Activated CD8-positive, alpha-beta T cell treated with anti-CD3 and anti-CD28 coated beads for 36 hours (primary cell): ENCODE data around the gene GOLGA6L2. TPM values are rescaled to one million over a fixed set of nuclear protein-coding genes. Genes with fewer than 3 reads are reported as not detected.
"Not testable (repeated sequence)": the region's sequence is repeated elsewhere in the genome, so short reads cannot be mapped to it uniquely, and the experiment has no call there.

Experiments
- ATAC-seq: fragments of 200-7000 bp; cut with Tn5 transposase; one replicate; pipeline ENCODE4 v1.10.0; 2021; ENCODE audit warnings: mild to moderate bottlenecking, moderate library complexity
- CTCF ChIA-PET: fragments of 350-600 bp; sonication (Branson Sonifier 250); formaldehyde crosslinking; loops from one replicate; lab custom pipeline; 2021; ENCODE audit warnings: antibody characterized with exemption; lab: Charles Lee
- POLR2A ChIA-PET: fragments of 350-600 bp; sonication (Branson Sonifier 250); formaldehyde crosslinking; loops from one replicate; lab custom pipeline; 2021; ENCODE audit warnings: antibody characterized with exemption; lab: Charles Lee
- DNase-seq: peaks from one replicate; pipeline ENCODE4 v3.0.0-alpha.2; 2020
- H3K27ac Mint-ChIP-seq: one replicate; pipeline ENCODE4 v1.8.0; 2021; ENCODE audit warnings: mild to moderate bottlenecking, mixed read lengths
- H3K27me3 Mint-ChIP-seq: one replicate; pipeline ENCODE4 v1.8.0; 2021; ENCODE audit warnings: mixed read lengths
- H3K36me3 Mint-ChIP-seq: one replicate; pipeline ENCODE4 v1.8.0; 2021; ENCODE audit warnings: low read depth, mixed read lengths
- H3K4me1 Mint-ChIP-seq: one replicate; pipeline ENCODE4 v1.8.0; 2021; ENCODE audit warnings: low read depth, mixed read lengths
- H3K4me3 Mint-ChIP-seq: one replicate; pipeline ENCODE4 v1.8.0; 2021; ENCODE audit warnings: mild to moderate bottlenecking, moderate library complexity, mixed read lengths
- H3K9me3 Mint-ChIP-seq: one replicate; pipeline ENCODE4 v1.8.0; 2021; ENCODE audit warnings: mixed read lengths
- intact Hi-C: fragments of 100-400 bp; cut with micrococcal nuclease; formaldehyde crosslinking; loops from one replicate; pipeline ENCODE4 v1.10.0; 2022
- total RNA-seq, 2 experiments: library from RNA; stranded (reverse); gene quantifications; one replicate each; pipeline ENCODE4 v1.2.3, GENCODE V29; 2021
- TF ChIP-seq, protein P1 (sequence below): fragments of 200-600 bp; IDR thresholded peaks from one replicate; pipeline ENCODE4 v1.8.0; 2022; ENCODE audit warnings: antibody characterized with exemption, mild to moderate bottlenecking

The GOLGA6L2 gene
- total RNA-seq, 2 experiments from 2014 or later = not detected

DNA sequence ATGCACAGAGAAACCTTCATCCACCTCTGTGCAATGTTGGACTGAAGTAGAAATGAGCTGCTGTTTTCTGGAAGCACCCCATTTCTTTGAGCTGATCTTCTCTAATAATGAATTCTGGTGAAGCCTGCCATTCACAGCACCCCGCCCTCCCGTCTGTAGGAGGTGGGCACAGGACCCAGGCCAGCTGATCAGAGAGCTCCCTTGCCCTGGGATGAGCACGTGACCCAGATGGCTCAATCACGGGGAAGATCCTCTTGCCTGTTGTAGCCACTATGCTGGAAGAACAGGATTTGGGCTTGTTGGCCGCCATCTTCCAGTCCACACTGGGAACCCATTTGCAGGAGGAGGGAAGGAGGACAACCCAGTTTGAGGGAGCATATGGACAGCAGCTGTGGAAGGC is 44.5 kb downstream of the GOLGA6L2 start:
- TF ChIP-seq, protein P1, sequence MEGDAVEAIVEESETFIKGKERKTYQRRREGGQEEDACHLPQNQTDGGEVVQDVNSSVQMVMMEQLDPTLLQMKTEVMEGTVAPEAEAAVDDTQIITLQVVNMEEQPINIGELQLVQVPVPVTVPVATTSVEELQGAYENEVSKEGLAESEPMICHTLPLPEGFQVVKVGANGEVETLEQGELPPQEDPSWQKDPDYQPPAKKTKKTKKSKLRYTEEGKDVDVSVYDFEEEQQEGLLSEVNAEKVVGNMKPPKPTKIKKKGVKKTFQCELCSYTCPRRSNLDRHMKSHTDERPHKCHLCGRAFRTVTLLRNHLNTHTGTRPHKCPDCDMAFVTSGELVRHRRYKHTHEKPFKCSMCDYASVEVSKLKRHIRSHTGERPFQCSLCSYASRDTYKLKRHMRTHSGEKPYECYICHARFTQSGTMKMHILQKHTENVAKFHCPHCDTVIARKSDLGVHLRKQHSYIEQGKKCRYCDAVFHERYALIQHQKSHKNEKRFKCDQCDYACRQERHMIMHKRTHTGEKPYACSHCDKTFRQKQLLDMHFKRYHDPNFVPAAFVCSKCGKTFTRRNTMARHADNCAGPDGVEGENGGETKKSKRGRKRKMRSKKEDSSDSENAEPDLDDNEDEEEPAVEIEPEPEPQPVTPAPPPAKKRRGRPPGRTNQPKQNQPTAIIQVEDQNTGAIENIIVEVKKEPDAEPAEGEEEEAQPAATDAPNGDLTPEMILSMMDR = no peak
- Mint-ChIP-seq H3K27ac (no peak overlapping the region), H3K9me3 (no peaks in the 10 kb centered on the region), H3K4me1 (no peaks in the 10 kb centered on the region), H3K4me3 (no peak overlapping the region), H3K27me3 (no peaks in the 10 kb centered on the region), H3K36me3 (no peaks in the 10 kb centered on the region)
- ChIA-PET CTCF (no interaction called here), POLR2A (no interaction called here)
- DNase-seq = no peak
- intact Hi-C loops = no loop called here
- no peak for ATAC-seq

GRCh38 chr15:23402140-23402539 is 44.9 kb downstream of the GOLGA6L2 start:
- no peaks in the 10 kb centered on the region for H3K4me1 Mint-ChIP-seq
- ChIA-PET POLR2A (no interaction called here), CTCF (no interaction called here)
- TF ChIP-seq, protein P1 = no peak
- no peaks in the 10 kb centered on the region for H3K9me3 Mint-ChIP-seq
- ATAC-seq (no peak), DNase-seq (no peak)
- intact Hi-C loops = no loop called here
- no peaks in the 10 kb centered on the region for H3K36me3 Mint-ChIP-seq
- no peak overlapping the region for H3K27ac Mint-ChIP-seq
- H3K4me3 Mint-ChIP-seq = no peak overlapping the region
- no peaks in the 10 kb centered on the region for H3K27me3 Mint-ChIP-seq

GRCh38 chr15:23401627-23402026 is 45.4 kb downstream of the GOLGA6L2 start:
- DNase-seq (no peak), ATAC-seq (no peak)
- Mint-ChIP-seq H3K36me3 (no peaks in the 10 kb centered on the region), H3K27ac (no peak overlapping the region), H3K4me1 (no peaks in the 10 kb centered on the region), H3K9me3 (no peaks in the 10 kb centered on the region), H3K27me3 (no peaks in the 10 kb centered on the region), H3K4me3 (no peak overlapping the region)
- intact Hi-C loops = no loop called here
- ChIA-PET CTCF (no interaction called here), POLR2A (no interaction called here)
- TF ChIP-seq, protein P1 = no peak

DNA sequence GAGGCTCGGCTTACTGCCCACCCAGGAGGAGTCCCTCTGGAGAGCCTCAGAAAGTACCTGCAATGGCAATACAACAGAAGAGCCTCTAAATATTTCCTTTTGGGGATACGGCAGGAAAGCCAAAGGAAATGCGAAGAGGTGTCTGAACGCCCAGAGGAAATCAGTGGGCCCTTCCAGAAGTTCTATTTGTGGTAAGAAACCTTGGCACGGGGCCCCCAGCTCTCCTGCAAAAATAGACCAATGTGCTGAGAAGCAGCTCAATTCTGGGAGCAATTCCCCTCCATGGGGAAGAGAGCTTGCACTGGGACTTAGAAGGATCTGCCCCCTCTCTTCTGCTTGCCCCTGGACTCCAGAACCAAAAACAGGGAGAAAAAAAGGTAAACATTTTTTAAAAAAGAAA is 47.8 kb downstream of the GOLGA6L2 start:
- H3K27ac Mint-ChIP-seq, ATAC-seq, DNase-seq, H3K9me3 Mint-ChIP-seq, CTCF ChIA-PET, H3K4me3 Mint-ChIP-seq, H3K36me3 Mint-ChIP-seq, POLR2A ChIA-PET, H3K4me1 Mint-ChIP-seq, H3K27me3 Mint-ChIP-seq, intact Hi-C loops: not testable (repeated sequence)

- intact Hi-C loops, POLR2A ChIA-PET, H3K36me3 Mint-ChIP-seq, CTCF ChIA-PET, H3K27me3 Mint-ChIP-seq, H3K4me3 Mint-ChIP-seq, ATAC-seq, DNase-seq, H3K9me3 Mint-ChIP-seq, H3K4me1 Mint-ChIP-seq, H3K27ac Mint-ChIP-seq: not testable (repeated sequence)
Measured at GRCh38 chr15:23398357-23398756, 48.7 kb downstream of the GOLGA6L2 start.

DNA sequence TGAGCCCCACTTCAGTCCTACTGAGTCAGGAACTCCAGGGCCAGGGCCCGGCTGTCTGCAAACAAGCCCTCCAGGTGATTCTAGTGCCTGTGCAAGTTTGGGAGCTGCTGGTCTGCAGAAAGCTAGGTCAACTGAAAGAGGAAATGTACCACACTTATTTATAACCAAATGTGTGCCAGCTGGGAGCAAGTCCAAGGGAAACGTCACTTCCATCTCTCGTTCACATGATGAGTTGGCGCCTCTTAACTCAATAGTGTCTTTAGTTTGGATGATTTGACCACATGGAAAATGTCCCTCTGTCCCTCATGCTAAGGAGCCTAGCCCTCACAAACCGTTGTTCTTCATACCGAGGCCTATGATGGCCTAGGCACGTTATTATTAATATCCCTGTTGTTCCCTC is 49.3 kb downstream of the GOLGA6L2 start:
- Mint-ChIP-seq H3K27me3 (no peaks in the 10 kb centered on the region), H3K4me3 (no peak overlapping the region), H3K36me3 (no peaks in the 10 kb centered on the region), H3K4me1 (no peaks in the 10 kb centered on the region), H3K27ac (no peak overlapping the region), H3K9me3 (no peaks in the 10 kb centered on the region)
- ATAC-seq = no peak
- ChIA-PET CTCF (no interaction called here), POLR2A (no interaction called here)
- intact Hi-C loops = no loop called here
- TF ChIP-seq, protein P1 = no peak
- no peak for DNase-seq
